Muscle layer of duodenum (tissue), 2 donors: ENCODE measurements around the gene RNASEH1.
A peak's percentile ranks its signal among the peaks of the same experiment; 100 is the strongest.
"Not testable (repeated sequence)": the region's sequence is repeated elsewhere in the genome, so short reads cannot be mapped to it uniquely, and the experiment has no call there.

Experiments
- H3K27ac ChIP-seq: one replicate; pipeline ENCODE4 v1.7.0; 2013; ENCODE audit warnings: mild to moderate bottlenecking, low read length
- H3K27me3 ChIP-seq: one replicate; pipeline ENCODE4 v1.7.0; 2013; ENCODE audit warnings: low read depth, mild to moderate bottlenecking, control low read depth, low read length
- H3K36me3 ChIP-seq, 2 donors: one replicate each; pipeline ENCODE4 v1.7.0; 2013; ENCODE audit warnings: low read length in 2 of 2, control low read depth in 1 of 2, mild to moderate bottlenecking in 1 of 2; ENCODE audit not compliant: insufficient read depth in 2 of 2, control insufficient read depth in 1 of 2
- H3K4me1 ChIP-seq, 2 donors: one replicate each; pipeline ENCODE4 v1.7.0; 2013; ENCODE audit warnings: low read length in 2 of 2, mild to moderate bottlenecking in 2 of 2, control low read depth in 1 of 2, moderate library complexity in 1 of 2; ENCODE audit not compliant: insufficient read depth in 2 of 2, control insufficient read depth in 1 of 2
- H3K4me3 ChIP-seq, 2 donors: one replicate each; pipeline ENCODE4 v1.7.0; 2013; ENCODE audit warnings: low read length in 2 of 2, low read depth in 1 of 2, mild to moderate bottlenecking in 1 of 2
- H3K9me3 ChIP-seq, 2 donors: one replicate each; pipeline ENCODE4 v1.7.0; 2013; ENCODE audit warnings: low read length in 2 of 2, control low read depth in 1 of 2, mild to moderate bottlenecking in 1 of 2; ENCODE audit not compliant: control insufficient read depth in 1 of 2
- donor health status: healthy.

The RNASEH1 gene

DNA sequence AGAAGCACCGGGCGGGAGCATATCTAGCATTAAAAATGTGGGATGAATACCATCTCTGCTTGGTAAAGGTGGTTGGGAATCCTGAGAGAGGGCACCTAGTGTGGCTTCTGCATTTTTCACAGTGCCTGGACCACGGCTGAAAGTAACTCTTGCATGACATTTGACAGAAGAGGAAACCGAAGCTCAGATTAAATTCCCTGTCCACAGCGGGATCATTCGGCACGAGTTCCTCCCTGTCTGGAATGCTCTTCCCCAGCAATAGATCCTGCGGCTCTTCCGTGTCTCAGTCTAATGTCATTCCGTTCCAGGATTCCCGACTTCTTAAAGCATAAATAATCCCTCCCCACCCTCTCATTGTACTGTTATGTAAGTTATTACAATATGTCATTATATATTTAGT, 16.0 kb upstream of the RNASEH1 start:
- no peaks in the 10 kb centered on the region for H3K27me3 ChIP-seq
- no peak overlapping the region for H3K27ac ChIP-seq
- H3K36me3 ChIP-seq: peaks cover 19 to 28% of the 10 kb centered on the region in 2 donors
- H3K4me1 ChIP-seq: peaks cover 7 to 32% of the 10 kb centered on the region in 2 donors
- peak overlapping the region; percentile 78 to 82 for H3K4me3 ChIP-seq
- H3K9me3 ChIP-seq: no peaks in the 10 kb centered on the region

DNA sequence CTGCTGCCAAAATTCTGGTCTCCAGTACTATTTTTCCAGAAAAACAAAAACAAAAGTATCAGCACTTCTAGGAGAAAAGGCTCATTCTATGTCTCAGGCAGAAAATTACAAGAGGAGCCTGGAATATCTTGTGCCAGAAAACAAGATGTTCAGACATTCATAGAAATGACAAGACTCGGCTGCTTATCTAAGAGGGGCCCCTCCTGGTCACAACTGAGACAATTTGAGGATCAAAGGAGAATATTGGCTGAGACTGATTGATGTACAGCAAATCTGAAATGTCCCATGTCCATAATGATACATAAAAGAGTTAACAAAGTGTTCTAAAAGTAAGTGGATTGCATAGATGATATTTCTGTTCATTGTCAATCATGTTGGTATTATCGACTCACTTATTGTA, 14.5 kb upstream of the RNASEH1 start:
- H3K27ac ChIP-seq: no peak overlapping the region
- peaks cover 8 to 13% of the 10 kb centered on the region in 2 donors for H3K36me3 ChIP-seq
- H3K4me1 ChIP-seq: peaks cover 5 to 18% of the 10 kb centered on the region in 2 donors
- no peaks in the 10 kb centered on the region for H3K27me3 ChIP-seq
- no peaks in the 10 kb centered on the region for H3K9me3 ChIP-seq
- H3K4me3 ChIP-seq: no peak overlapping the region

DNA sequence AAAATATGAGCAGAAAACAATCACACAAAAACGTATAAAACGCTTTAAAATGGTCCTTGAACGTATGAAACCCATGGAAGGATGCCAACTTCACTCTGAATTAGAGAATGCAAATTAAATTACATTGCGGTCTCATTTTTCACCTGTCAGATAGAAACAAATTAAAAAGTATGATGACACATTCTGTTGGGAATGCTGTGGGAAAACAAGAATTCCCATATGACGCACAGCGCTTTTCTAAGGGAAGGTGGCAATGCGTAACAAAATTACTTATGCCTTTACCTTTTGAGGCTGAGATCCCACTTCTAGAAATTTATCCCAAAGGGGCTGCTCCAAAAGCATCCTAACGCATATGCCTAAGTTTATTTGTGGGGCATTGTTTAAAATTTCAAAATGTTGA, 13.2 kb upstream of the RNASEH1 start:
- Histone ChIP-seq H3K4me1 (peaks cover 0 to 5% of the 10 kb centered on the region in 2 donors), H3K27me3 (no peaks in the 10 kb centered on the region), H3K36me3 (peaks cover 0 to 2% of the 10 kb centered on the region in 2 donors), H3K27ac (no peak overlapping the region), H3K4me3 (no peak overlapping the region), H3K9me3 (no peaks in the 10 kb centered on the region)

DNA sequence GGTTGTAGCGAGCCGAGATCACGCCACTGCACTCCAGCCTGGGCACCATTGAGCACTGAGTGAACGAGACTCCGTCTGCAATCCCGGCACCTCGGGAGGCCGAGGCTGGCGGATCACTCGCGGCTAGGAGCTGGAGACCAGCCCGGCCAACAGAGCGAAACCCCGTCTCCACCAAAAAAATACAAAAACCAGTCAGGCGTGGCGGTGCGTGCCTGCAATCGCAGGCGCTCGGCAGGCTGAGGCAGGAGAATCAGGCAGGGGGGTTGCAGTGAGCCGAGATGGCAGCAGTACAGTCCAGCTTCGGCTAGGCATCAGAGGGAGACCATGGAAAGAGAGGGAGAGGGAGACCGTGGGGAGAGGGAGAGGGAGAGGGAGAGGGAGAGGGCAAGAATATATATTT, 11.5 kb upstream of the RNASEH1 start:
- H3K9me3 ChIP-seq, H3K4me3 ChIP-seq, H3K36me3 ChIP-seq, H3K4me1 ChIP-seq, H3K27me3 ChIP-seq, H3K27ac ChIP-seq: not testable (repeated sequence)

DNA sequence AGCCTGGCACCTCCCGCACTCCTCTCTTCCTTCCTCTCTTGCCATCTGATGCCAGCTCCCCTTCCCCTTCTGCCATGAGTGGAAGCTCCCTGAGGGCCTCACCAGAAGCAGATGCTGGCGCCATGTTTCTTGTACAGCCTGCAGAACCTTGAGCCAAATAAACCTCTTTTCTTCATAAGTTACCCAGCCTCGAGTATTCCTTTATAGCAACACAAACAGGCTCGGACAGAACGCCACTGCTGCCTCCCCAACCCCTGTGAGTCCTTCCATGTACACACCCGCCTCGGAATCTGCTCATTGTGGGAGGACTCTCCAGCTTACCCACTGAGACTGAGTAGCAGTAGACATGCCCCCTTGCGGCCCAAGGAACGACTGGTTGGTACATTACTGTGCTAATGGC, 8.7 kb upstream of the RNASEH1 start:
- Histone ChIP-seq H3K27ac (no peak overlapping the region), H3K4me3 (no peak overlapping the region), H3K9me3 (no peaks in the 10 kb centered on the region), H3K27me3 (no peaks in the 10 kb centered on the region), H3K4me1 (no peaks in the 10 kb centered on the region), H3K36me3 (no peaks in the 10 kb centered on the region)

DNA sequence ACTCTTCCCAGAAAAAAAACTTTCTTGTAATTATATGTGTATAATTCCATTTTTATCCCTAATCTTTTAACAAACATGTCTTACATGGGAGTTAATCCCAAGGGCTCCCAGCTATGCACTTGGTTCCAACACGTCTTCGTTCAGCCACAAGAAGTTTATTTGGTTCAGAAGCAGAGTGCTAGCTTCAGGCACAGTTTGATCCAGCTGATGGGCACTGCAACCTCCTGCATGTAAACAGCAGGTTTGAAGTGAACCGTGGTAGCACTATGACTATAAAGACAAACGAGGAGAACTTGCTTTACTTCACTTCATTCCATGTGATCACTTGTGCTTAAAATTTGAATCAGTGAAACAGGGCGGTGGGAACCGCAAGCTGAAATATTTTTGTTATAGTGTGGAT, 7.0 kb upstream of the RNASEH1 start:
- H3K9me3 ChIP-seq: no peaks in the 10 kb centered on the region
- no peak overlapping the region for H3K4me3 ChIP-seq

DNA sequence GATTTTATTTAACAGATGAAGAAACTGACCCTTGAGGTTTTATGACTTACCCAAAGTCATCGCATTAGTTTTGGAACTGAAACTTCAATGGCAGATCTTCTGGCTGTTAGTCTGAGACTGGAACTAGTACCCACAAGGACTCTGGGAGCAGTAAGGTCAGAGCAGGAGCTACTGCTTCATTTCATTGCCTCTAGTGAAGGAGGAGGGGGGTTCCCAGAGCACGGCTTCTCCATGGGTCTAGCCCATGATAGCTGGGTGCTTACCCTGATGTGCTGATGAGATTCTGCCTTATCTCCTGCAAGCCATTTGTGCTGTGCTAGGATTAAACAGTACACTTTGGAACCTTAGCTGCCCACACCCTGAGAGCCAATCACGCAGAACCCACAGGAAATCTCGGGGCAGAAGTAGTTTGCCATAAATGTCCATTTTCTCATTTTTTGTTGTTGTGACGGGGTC, 5.4 kb upstream of the RNASEH1 start:
- Histone ChIP-seq H3K9me3 (no peaks in the 10 kb centered on the region), H3K36me3 (no peaks in the 10 kb centered on the region), H3K27me3 (no peaks in the 10 kb centered on the region), H3K4me1 (peaks cover 0 to 7% of the 10 kb centered on the region in 2 donors), H3K27ac (no peak overlapping the region), H3K4me3 (no peak overlapping the region)

More for the DNA sequence above, 7.0 kb upstream of the RNASEH1 start:
- H3K36me3 ChIP-seq: no peaks in the 10 kb centered on the region
- H3K27ac ChIP-seq: no peak overlapping the region
- H3K4me1 ChIP-seq: no peaks in the 10 kb centered on the region
- no peaks in the 10 kb centered on the region for H3K27me3 ChIP-seq

DNA sequence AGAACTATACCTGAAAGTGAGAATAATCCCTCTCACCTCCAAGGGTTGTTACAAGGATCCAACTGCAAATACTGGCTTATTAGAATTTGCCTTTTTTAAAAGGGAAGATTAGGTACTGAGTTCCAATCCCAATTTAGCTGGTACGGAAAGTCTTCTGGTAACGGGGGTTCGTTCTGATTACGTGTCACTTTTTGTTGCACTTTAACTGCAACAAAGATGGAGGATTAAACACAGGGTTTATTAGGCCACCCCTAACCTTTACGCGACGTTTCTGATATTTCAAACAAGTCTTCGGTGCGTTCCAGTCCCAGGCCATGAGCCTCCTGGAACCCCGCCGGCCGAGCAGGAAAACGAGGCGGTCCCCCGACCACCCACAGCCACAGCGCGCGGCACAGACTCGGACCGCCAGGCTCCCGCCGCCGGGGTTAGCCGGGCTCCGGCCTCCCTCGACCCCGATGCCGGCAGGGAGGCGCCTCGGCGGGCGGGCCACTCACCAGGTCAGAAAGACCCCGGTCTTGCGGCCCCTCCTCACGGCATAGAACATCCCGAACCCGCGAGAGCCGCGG, 411 bp downstream of the RNASEH1 start:
- Histone ChIP-seq H3K36me3 (peaks cover 17 to 25% of the 10 kb centered on the region in 2 donors), H3K27me3 (no peaks in the 10 kb centered on the region), H3K4me1 (peaks cover 0 to 21% of the 10 kb centered on the region in 2 donors), H3K27ac (peak overlapping the region; percentile 82), H3K9me3 (no peaks in the 10 kb centered on the region), H3K4me3 (peak overlapping the region; percentile 86 to 93)

DNA sequence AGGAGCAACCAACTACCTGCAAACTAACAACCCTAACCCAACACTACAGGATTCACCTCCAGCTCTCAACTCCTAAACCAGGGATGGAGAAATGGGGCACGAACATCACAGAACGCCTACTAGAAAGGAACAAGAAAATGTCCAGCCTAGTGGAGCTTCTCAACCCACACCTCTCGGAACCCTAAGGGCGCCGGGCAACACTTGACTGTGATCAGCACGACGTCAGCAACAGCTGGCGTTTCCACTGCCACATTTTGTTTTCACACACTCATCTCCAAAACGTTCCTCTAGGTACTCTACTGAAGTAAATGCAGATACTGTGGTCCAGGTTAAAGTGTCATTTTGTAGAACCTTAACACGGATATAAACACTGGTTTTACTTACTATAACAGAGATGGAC, 4.2 kb downstream of the RNASEH1 start:
- Histone ChIP-seq H3K4me1 (peaks cover 0 to 17% of the 10 kb centered on the region in 2 donors), H3K27me3 (no peaks in the 10 kb centered on the region), H3K27ac (no peak overlapping the region), H3K36me3 (peaks cover 41 to 51% of the 10 kb centered on the region in 2 donors), H3K4me3 (no peak overlapping the region), H3K9me3 (no peaks in the 10 kb centered on the region)

DNA sequence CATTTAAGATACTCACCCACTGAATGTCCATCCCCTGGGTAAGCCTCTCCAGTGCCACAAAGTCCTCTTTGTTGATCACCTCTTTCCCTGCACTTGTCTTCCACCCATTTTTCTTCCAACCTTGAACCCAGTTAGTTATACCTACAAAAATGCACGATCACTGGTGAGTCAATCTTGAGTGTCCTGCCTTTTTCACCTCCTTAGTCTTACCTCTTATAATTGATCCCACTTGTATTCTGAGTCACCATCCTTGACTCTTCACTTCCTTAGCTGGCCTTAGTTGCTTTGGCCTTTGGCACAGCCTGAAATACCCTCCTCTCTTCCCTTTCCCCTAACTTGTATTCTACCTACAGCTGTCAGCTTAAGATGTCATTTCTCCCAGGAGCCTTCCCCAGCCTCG, 10.2 kb downstream of the RNASEH1 start:
- Histone ChIP-seq H3K27ac (no peak overlapping the region), H3K4me1 (no peaks in the 10 kb centered on the region), H3K36me3 (peaks cover 69 to 78% of the 10 kb centered on the region in 2 donors), H3K27me3 (no peaks in the 10 kb centered on the region), H3K9me3 (no peaks in the 10 kb centered on the region), H3K4me3 (no peak overlapping the region)

DNA sequence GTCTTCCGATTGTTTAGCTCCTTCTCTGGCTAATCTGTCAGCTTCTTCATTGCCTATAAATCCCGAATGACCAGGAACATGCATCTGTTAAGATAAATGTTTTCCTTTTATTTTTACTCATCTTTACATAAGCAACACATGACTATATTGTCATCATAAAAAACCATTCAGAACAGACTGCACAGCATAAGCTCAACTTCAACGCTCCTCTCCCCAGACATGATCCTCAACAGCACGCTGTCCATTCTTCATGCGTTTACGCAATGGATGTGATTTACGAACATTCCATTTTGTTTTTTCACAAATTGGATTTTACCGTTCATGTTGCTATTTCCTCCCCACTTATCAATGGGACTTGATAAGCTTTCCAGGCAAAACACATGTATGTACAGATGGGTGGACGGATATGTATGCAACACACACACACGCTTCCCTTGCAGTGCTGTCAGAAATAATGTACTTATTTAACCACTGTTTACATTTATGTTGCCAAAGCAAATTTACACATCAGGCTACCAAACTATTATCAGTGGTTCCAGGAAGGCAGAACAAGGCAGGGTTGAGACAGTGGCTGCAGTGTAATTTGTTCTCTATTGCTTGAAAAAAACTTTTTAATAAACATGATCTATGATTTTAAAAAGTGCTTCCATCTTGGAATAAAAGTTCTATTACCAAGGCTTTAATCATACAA, 12.2 kb downstream of the RNASEH1 start:
- Histone ChIP-seq H3K27me3 (no peaks in the 10 kb centered on the region), H3K4me3 (no peak overlapping the region), H3K27ac (no peak overlapping the region), H3K9me3 (no peaks in the 10 kb centered on the region), H3K36me3 (peaks cover 75 to 88% of the 10 kb centered on the region in 2 donors), H3K4me1 (no peaks in the 10 kb centered on the region)
